GM12878 (cell line): Measurements from ENCODE around the gene PRKCZ. TPM values are rescaled to one million over a fixed set of nuclear protein-coding genes. Genes with fewer than 3 reads are reported as not detected.

Experiments
- ATAC-seq: fragments of 200-7000 bp; cut with Tn5 transposase; 3 replicates; pipeline ENCODE4 v1.9.1; 2020; ENCODE audit warnings: mild to moderate bottlenecking, moderate library complexity
- BruUV-seq: library from RNA; stranded (reverse); fragments of 400-500 nt; replicated peaks from 2 replicates; lab custom pipeline; 2021; lab: Mats Ljungman, UMichigan
- CTCF ChIA-PET: fragments of 300-600 bp; sonication (Branson Sonifier 250); formaldehyde crosslinking; extraction: SDS; loops from one replicate; lab custom pipeline; 2021; ENCODE audit warnings: inconsistent platforms; lab: Yijun Ruan, JAX
- POLR2A ChIA-PET: fragments of 350-600 bp; formaldehyde crosslinking; extraction: SDS; loops from one replicate; lab custom pipeline; 2021; ENCODE audit warnings: inconsistent platforms; lab: Charles Lee
- RAD21 ChIA-PET: fragments of 300-600 bp; sonication (Branson Sonifier 250); formaldehyde crosslinking; loops from one replicate; lab custom pipeline; 2023; ENCODE audit warnings: antibody characterized with exemption; ENCODE audit not compliant: unreplicated experiment; lab: Charles Lee
- SMC1A ChIA-PET: fragments of 300-600 bp; sonication (Branson Sonifier 250); formaldehyde crosslinking; loops from one replicate; lab custom pipeline; 2023; ENCODE audit not compliant: unreplicated experiment, uncharacterized antibody; lab: Charles Lee
- DNase-seq: peaks from one replicate; pipeline ENCODE4 v3.0.0-alpha.2; 2011; ENCODE audit warnings: low read depth, low spot score
- FAIRE-seq: peaks from 3 replicates; lab custom pipeline; 2011; peaks lifted over from hg19 to GRCh38; lab: Jason Lieb, UNC
- H2AFZ ChIP-seq: 2 replicates; pipeline ENCODE4 v1.6.0; 2011; ENCODE audit warnings: low read depth, low read length, control low read depth; ENCODE audit not compliant: control insufficient read depth
- H3K27ac ChIP-seq: 2 replicates; pipeline ENCODE4 v1.5.1; 2011; ENCODE audit warnings: control low read depth; ENCODE audit not compliant: control insufficient read depth, insufficient read depth
- H3K27me3 ChIP-seq, 2 experiments: replicated peaks in 1 of 2; 2 replicates each; pipeline versions ENCODE4 v1.6.0 to v1.6.1; 2011; ENCODE audit warnings: low read length in 1 of 2; ENCODE audit not compliant: control insufficient read depth in 2 of 2, insufficient read depth in 2 of 2
- H3K36me3 ChIP-seq, 2 experiments: 2 replicates each; pipeline ENCODE4 v1.5.1; 2011; ENCODE audit warnings: low read length in 1 of 2; ENCODE audit not compliant: control insufficient read depth in 2 of 2, insufficient read depth in 2 of 2
- H3K4me1 ChIP-seq: 2 replicates; pipeline ENCODE4 v1.6.1; 2011; ENCODE audit warnings: mild to moderate bottlenecking, low read length, moderate library complexity, mixed read lengths; ENCODE audit not compliant: control insufficient read depth, insufficient read depth
- H3K4me2 ChIP-seq: 2 replicates; pipeline ENCODE4 v1.6.0; 2011; ENCODE audit warnings: control low read depth; ENCODE audit not compliant: control insufficient read depth, insufficient read depth
- H3K4me3 ChIP-seq: fragments of 200-600 bp; sonication (generic); 2 replicates; pipeline ENCODE4 v1.5.1; 2016
- H3K79me2 ChIP-seq: 2 replicates; pipeline ENCODE4 v1.6.0; 2011; ENCODE audit warnings: low read length; ENCODE audit not compliant: control insufficient read depth, insufficient read depth
- H3K9ac ChIP-seq: 2 replicates; pipeline ENCODE4 v1.8.0; 2011; ENCODE audit warnings: low read length, control low read depth, mixed read lengths; ENCODE audit not compliant: control insufficient read depth, insufficient read depth
- H3K9me3 ChIP-seq: replicated peaks from 3 replicates; pipeline ENCODE4 v1.5.1; 2011; ENCODE audit warnings: mild to moderate bottlenecking, low read length; ENCODE audit not compliant: control insufficient read depth, insufficient read depth
- H4K20me1 ChIP-seq: 2 replicates; pipeline ENCODE4 v1.6.0; 2011; ENCODE audit not compliant: control insufficient read depth, insufficient read depth
- CBFB ChIP-seq: IDR thresholded peaks from 2 replicates; pipeline ENCODE4 v1.6.1; 2016; ENCODE audit warnings: antibody characterized with exemption, low read depth
- CEBPB ChIP-seq, 2 experiments: fragments of 150-350 bp in 1 of 2; IDR thresholded peaks; 2 replicates each; pipeline ENCODE4 v1.6.1; 2012 to 2014; ENCODE audit warnings: low read depth in 2 of 2, low read length in 2 of 2, borderline replicate concordance in 1 of 2, inconsistent platforms in 1 of 2
- CTCF ChIP-seq, 3 experiments: IDR thresholded peaks in 2 of 3; conservative IDR thresholded peaks in 1 of 3; 2 replicates each; pipeline ENCODE4 v1.5.1; 2011; ENCODE audit warnings: low read depth in 3 of 3, low read length in 3 of 3, mild to moderate bottlenecking in 3 of 3, control low read depth in 2 of 3, moderate library complexity in 2 of 3, inconsistent platforms in 1 of 3, mixed read lengths in 1 of 3; ENCODE audit not compliant: control insufficient read depth in 2 of 3, insufficient read depth in 1 of 3; ENCODE audit errors: extremely low read depth in 1 of 3
- FOS ChIP-seq: IDR thresholded peaks from 3 replicates; pipeline ENCODE4 v1.6.1; 2011; ENCODE audit warnings: borderline replicate concordance; ENCODE audit not compliant: insufficient read length; ENCODE audit errors: extremely low read depth
- MTA2 ChIP-seq: fragments of 450-650 bp; IDR thresholded peaks from 2 replicates; pipeline ENCODE4 v1.6.1; 2016; ENCODE audit warnings: low read depth, mild to moderate bottlenecking, moderate library complexity
- NR2F1 ChIP-seq: fragments of 450-650 bp; conservative IDR thresholded peaks from 2 replicates; pipeline ENCODE4 v1.6.1; 2017; ENCODE audit warnings: mild to moderate bottlenecking
- PAX8 ChIP-seq: fragments of 450-650 bp; IDR thresholded peaks from 2 replicates; pipeline ENCODE4 v1.6.1; 2017; ENCODE audit warnings: mild to moderate bottlenecking, moderate library complexity
- POLR2A ChIP-seq: IDR thresholded peaks from 2 replicates; pipeline ENCODE4 v1.6.1; 2011; ENCODE audit warnings: low read depth, mild to moderate bottlenecking, low read length
- POLR2AphosphoS2 ChIP-seq: IDR thresholded peaks from 2 replicates; pipeline ENCODE4 v1.6.1; 2011; ENCODE audit warnings: low read depth, mild to moderate bottlenecking, low read length, improper control_type of control experiment, moderate library complexity
- RAD21 ChIP-seq: IDR thresholded peaks from 2 replicates; pipeline ENCODE4 v1.6.1; 2011; ENCODE audit warnings: mild to moderate bottlenecking, low read depth, low read length, moderate library complexity; ENCODE audit not compliant: insufficient read depth
- STAT3 ChIP-seq: IDR thresholded peaks from 2 replicates; pipeline ENCODE4 v1.6.1; 2011; ENCODE audit warnings: low read depth, low read length, improper control_type of control experiment
- TBL1XR1 ChIP-seq: IDR thresholded peaks from 2 replicates; pipeline ENCODE4 v1.6.1; 2012; ENCODE audit warnings: low read depth, low read length, improper control_type of control experiment
- WRNIP1 ChIP-seq: IDR thresholded peaks from 2 replicates; pipeline ENCODE4 v1.6.1; 2011; ENCODE audit warnings: low read depth, low read length, improper control_type of control experiment, borderline replicate concordance
- ZNF24 ChIP-seq: fragments of 450-650 bp; IDR thresholded peaks from 2 replicates; pipeline ENCODE4 v1.6.1; 2017; ENCODE audit warnings: antibody characterized with exemption, mild to moderate bottlenecking
- ZNF384 ChIP-seq: IDR thresholded peaks from 2 replicates; pipeline ENCODE4 v1.6.1; 2012; ENCODE audit warnings: low read depth, mild to moderate bottlenecking, low read length, improper control_type of control experiment, borderline replicate concordance
- ZNF622 ChIP-seq: fragments of 450-650 bp; IDR thresholded peaks from 2 replicates; pipeline ENCODE4 v1.6.1; 2017; ENCODE audit warnings: mild to moderate bottlenecking, inconsistent platforms
- ZZZ3 ChIP-seq: IDR thresholded peaks from 2 replicates; pipeline ENCODE4 v1.6.1; 2011; ENCODE audit warnings: low read depth; ENCODE audit not compliant: control insufficient read depth, insufficient read length
- WGBS: methylation state at CpG from one replicate; pipeline ENCODE4 v1.1.6; 2016; ENCODE audit warnings: low lambda C conversion rate; ENCODE audit not compliant: insufficient replicate concordance, insufficient coverage; ENCODE audit errors: missing lambda C conversion rate; 5-methylcytosine and 5-hydroxymethylcytosine counted together
- in situ Hi-C: fragments of 300-500 bp; cut with MboI; formaldehyde crosslinking; loops from 9 replicates; pipeline ENCODE4 v1.14.3; 2018; ENCODE audit warnings: mixed read lengths
- intact Hi-C: fragments of 100-400 bp; cut with micrococcal nuclease; formaldehyde crosslinking; loops from one replicate; pipeline ENCODE4 v1.14.2; 2022; ENCODE audit not compliant: unreplicated experiment
- polyA plus RNA-seq, 11 experiments: library from polyadenylated mRNA; depleted of rRNA in 4 of 11; unstranded in 6 of 11; stranded (reverse) in 5 of 11; fragments of >200 nt; fragmentation: Nextera tagmentation in 4 of 11; fragmentation: Illumina TruSeq in 1 of 11; extraction: Ambion mirVana in 4 of 11; extraction: Trizol in 1 of 11; gene quantifications; 1 replicate in 1 of 11; 2 replicates in 10 of 11; pipeline versions ENCODE4 v1.2.1 to v1.2.3, GENCODE V29; 2011 to 2016; ENCODE audit warnings: inconsistent platforms in 2 of 11, missing spikeins in 2 of 11, low read depth in 1 of 11
- total RNA-seq, 4 experiments: library from RNA; depleted of rRNA in 3 of 4; stranded (reverse); fragments of >200 nt in 3 of 4; fragmentation: Illumina TruSeq in 1 of 4; extraction: Trizol in 1 of 4; gene quantifications; 2 replicates each; pipeline versions ENCODE4 v1.2.1 to v1.2.3, GENCODE V29; 2013 to 2021
- TF ChIP-seq, protein P1 (sequence below): fragments of 450-650 bp; IDR thresholded peaks from 2 replicates; pipeline ENCODE4 v1.6.1; 2017; ENCODE audit warnings: mild to moderate bottlenecking, moderate library complexity

Gene PRKCZ
- total and polyA plus RNA-seq, 10 of the 15 experiments (the other 5 are each of a cell fraction or from before 2014, with no cell fraction given), result 0.05 to 1.9 (median 0.64) TPM; not detected in 1

GRCh38 chr1:2103266-2103900 lies 53.2 kb downstream of the PRKCZ start (continued):
- no peak for TF ChIP-seq PAX8
- no peak for TF ChIP-seq ZZZ3
- TF ChIP-seq NR2F1, result no peak
- TF ChIP-seq, protein P1, sequence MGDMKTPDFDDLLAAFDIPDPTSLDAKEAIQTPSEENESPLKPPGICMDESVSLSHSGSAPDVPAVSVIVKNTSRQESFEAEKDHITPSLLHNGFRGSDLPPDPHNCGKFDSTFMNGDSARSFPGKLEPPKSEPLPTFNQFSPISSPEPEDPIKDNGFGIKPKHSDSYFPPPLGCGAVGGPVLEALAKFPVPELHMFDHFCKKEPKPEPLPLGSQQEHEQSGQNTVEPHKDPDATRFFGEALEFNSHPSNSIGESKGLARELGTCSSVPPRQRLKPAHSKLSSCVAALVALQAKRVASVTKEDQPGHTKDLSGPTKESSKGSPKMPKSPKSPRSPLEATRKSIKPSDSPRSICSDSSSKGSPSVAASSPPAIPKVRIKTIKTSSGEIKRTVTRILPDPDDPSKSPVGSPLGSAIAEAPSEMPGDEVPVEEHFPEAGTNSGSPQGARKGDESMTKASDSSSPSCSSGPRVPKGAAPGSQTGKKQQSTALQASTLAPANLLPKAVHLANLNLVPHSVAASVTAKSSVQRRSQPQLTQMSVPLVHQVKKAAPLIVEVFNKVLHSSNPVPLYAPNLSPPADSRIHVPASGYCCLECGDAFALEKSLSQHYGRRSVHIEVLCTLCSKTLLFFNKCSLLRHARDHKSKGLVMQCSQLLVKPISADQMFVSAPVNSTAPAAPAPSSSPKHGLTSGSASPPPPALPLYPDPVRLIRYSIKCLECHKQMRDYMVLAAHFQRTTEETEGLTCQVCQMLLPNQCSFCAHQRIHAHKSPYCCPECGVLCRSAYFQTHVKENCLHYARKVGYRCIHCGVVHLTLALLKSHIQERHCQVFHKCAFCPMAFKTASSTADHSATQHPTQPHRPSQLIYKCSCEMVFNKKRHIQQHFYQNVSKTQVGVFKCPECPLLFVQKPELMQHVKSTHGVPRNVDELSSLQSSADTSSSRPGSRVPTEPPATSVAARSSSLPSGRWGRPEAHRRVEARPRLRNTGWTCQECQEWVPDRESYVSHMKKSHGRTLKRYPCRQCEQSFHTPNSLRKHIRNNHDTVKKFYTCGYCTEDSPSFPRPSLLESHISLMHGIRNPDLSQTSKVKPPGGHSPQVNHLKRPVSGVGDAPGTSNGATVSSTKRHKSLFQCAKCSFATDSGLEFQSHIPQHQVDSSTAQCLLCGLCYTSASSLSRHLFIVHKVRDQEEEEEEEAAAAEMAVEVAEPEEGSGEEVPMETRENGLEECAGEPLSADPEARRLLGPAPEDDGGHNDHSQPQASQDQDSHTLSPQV, result no peak
- no peak for TF ChIP-seq RAD21
- no peak for TF ChIP-seq TBL1XR1
- TF ChIP-seq POLR2A, result no peak
- TF ChIP-seq ZNF622, result no peak

- Histone ChIP-seq H3K4me1 (no peaks in the 10 kb centered on the region), H3K9ac (no peak overlapping the region), H3K79me2 (no peaks in the 10 kb centered on the region), H2AFZ (no peak overlapping the region), H3K4me2 (no peak overlapping the region), H3K27me3 (no peaks in the 10 kb centered on the region), H4K20me1 (no peaks in the 10 kb centered on the region), H3K36me3 (no peaks in the 10 kb centered on the region), H3K27ac (no peak overlapping the region), H3K9me3 (no peaks in the 10 kb centered on the region), H3K4me3 (no peak overlapping the region)
- intact Hi-C loops (no loop called here), in situ Hi-C loops (no loop called here)
- FAIRE-seq (no peak), DNase-seq (no peak), ATAC-seq (no peak)
- CTCF ChIA-PET, result no interaction called here
- WGBS, result 68% methylated on average over 19 of the region's 22 CpGs
- RAD21 ChIA-PET, result no interaction called here
- SMC1A ChIA-PET, result no interaction called here
- POLR2A ChIA-PET, result no interaction called here
- BruUV-seq, result no TSS peak
- no peak for TF ChIP-seq FOS
- TF ChIP-seq WRNIP1, result no peak
- no peak for TF ChIP-seq MTA2
- TF ChIP-seq STAT3, result no peak
- TF ChIP-seq POLR2AphosphoS2, result no peak
- TF ChIP-seq ZNF24, result no peak
- no peak for TF ChIP-seq ZNF384
- no peak for TF ChIP-seq CBFB
- TF ChIP-seq CTCF (IDR thresholded peaks at IDR 0.05 in 2 of 3, conservative IDR thresholded peaks at IDR 0.05 in 1 of 3; ENCODE audit: control insufficient read depth in 2 of 3, extremely low read depth in 1 of 3, insufficient read depth in 1 of 3, low read depth in 3 of 3, low read length in 3 of 3), result no peak
- TF ChIP-seq CEBPB (IDR thresholded peaks at IDR 0.05; ENCODE audit: borderline replicate concordance in 1 of 2, low read depth in 2 of 2, low read length in 2 of 2), result no peak
Measured at GRCh38 chr1:2103901-2104590, 53.8 kb downstream of the PRKCZ start.
